Ascending aorta (tissue), 2 donors: ENCODE data around the gene GAK. TPM values are rescaled to one million over a fixed set of nuclear protein-coding genes. Genes with fewer than 3 reads are reported as not detected.

Experiments used
- DNase-seq, 2 donors: peaks; one replicate each; pipeline ENCODE4 v3.0.0-alpha.2; 2019; ENCODE audit warnings: low spot score in 2 of 2
- H3K27ac ChIP-seq, 2 donors: fragments of 200-600 bp; sonication (generic); one replicate each; pipeline ENCODE4 v1.5.1; 2016 to 2017; ENCODE audit warnings: mild to moderate bottlenecking in 1 of 2
- H3K27me3 ChIP-seq: fragments of 200-600 bp; sonication (generic); one replicate; pipeline ENCODE4 v1.5.1; 2017
- H3K36me3 ChIP-seq, 2 donors: fragments of 200-600 bp; sonication (generic); one replicate each; pipeline ENCODE4 v1.5.1; 2016
- H3K4me1 ChIP-seq, 2 donors: fragments of 200-600 bp; sonication (generic); one replicate each; pipeline ENCODE4 v1.5.1; 2016 to 2017; ENCODE audit warnings: mild to moderate bottlenecking in 1 of 2
- H3K4me3 ChIP-seq, 2 donors: fragments of 200-600 bp; sonication (generic); one replicate each; pipeline ENCODE4 v1.5.1; 2016 to 2017; ENCODE audit warnings: mild to moderate bottlenecking in 1 of 2
- H3K9me3 ChIP-seq, 2 donors: fragments of 200-600 bp; sonication (generic); one replicate each; pipeline ENCODE4 v1.5.1; 2016
- CTCF ChIP-seq, 3 experiments: fragments of 200-600 bp in 2 of 3; fragments of 450-650 bp in 1 of 3; sonication (generic) in 2 of 3; IDR thresholded peaks; one replicate each; pipeline ENCODE4 v1.5.1; 2016 to 2019; ENCODE audit warnings: antibody characterized with exemption in 3 of 3, mild to moderate bottlenecking in 1 of 3, moderate library complexity in 1 of 3
- intact Hi-C: fragments of 100-400 bp; cut with DNase I; formaldehyde crosslinking; loops from one replicate; pipeline ENCODE4 v1.15.1; 2023
- total RNA-seq: library from RNA; depleted of rRNA; stranded (reverse); fragments of >200 nt; gene quantifications from one replicate; pipeline ENCODE4 v1.1.0, GENCODE V29; 2016

Gene GAK
- total RNA-seq, 1 donor from 2014 or later = 87.3 TPM

DNA sequence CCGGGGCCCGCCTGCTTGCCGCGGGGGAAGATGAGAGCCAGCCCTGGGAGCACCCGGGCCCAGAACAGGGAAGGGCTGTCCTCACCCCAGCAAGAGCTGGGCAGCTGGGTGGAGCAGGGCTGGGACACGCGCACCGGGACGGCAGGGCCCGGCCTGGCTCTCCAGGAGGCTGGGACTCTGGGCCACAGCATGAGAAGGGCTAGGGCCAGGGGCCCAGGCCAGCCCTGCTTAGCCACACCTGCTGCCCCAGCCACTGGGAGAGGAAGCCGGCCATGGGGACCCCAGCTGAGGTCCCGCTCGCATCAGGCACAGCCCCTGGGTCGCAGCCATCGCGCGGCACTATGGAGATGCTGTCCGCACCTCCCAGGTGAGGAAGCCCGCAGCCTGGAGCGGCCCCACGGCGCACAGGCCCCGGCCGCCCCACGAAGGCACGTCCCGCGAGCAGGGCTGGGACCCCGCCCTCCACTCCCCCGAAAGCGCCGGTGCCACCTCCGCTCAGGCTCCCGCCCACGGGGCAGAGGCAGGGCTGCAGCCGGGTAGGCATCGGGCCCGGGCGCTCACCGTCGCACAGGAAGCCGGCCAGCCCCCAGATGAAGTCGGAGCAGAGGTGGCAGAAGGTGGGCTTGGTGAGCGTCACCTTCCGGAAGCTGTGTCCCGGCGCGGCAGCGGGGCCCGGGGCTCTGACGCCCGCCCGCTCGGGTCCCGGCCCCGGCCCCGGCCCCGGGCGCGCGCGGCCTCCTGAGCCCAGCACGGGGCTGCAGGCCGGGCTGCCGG lies 40.7 kb upstream of the GAK start:
- Histone ChIP-seq H3K36me3 (no peaks in the 10 kb centered on the region), H3K4me1 (peaks cover 9 to 16% of the 10 kb centered on the region in 2 donors), H3K27me3 (no peaks in the 10 kb centered on the region), H3K4me3 (peak overlapping the region; percentile 84 to 92), H3K27ac (no peak overlapping the region), H3K9me3 (no peaks in the 10 kb centered on the region)
- DNase-seq = no peak
- intact Hi-C loops = loop anchor here (1.0 kb wide), 3 partner anchors 36 to 192 kb away; partner anchors contain the start of genes GAK and TMEM175
- no peak for TF ChIP-seq CTCF (IDR thresholded peaks at IDR 0.05)

- Histone ChIP-seq H3K36me3 (no peaks in the 10 kb centered on the region), H3K4me1 (peaks cover 9 to 16% of the 10 kb centered on the region in 2 donors), H3K27ac (no peak overlapping the region), H3K4me3 (peak overlapping the region; percentile 84 to 92), H3K9me3 (no peaks in the 10 kb centered on the region), H3K27me3 (no peaks in the 10 kb centered on the region)
- intact Hi-C loops = no loop called here
- no peak for TF ChIP-seq CTCF (IDR thresholded peaks at IDR 0.05)
- DNase-seq = no peak
Measured at GRCh38 chr4:971666-972500, 39.8 kb upstream of the GAK start.

GRCh38 chr4:970854-971520 lies 38.9 kb upstream of the GAK start:
- peaks cover 9 to 16% of the 10 kb centered on the region in 2 donors for H3K4me1 ChIP-seq
- no peaks in the 10 kb centered on the region for H3K27me3 ChIP-seq
- DNase-seq = no peak
- H3K36me3 ChIP-seq = peaks cover 0 to 8% of the 10 kb centered on the region in 2 donors
- intact Hi-C loops = no loop called here
- H3K9me3 ChIP-seq = no peaks in the 10 kb centered on the region
- no peak overlapping the region for H3K27ac ChIP-seq
- no peak for TF ChIP-seq CTCF (IDR thresholded peaks at IDR 0.05)
- no peak overlapping the region for H3K4me3 ChIP-seq

DNA sequence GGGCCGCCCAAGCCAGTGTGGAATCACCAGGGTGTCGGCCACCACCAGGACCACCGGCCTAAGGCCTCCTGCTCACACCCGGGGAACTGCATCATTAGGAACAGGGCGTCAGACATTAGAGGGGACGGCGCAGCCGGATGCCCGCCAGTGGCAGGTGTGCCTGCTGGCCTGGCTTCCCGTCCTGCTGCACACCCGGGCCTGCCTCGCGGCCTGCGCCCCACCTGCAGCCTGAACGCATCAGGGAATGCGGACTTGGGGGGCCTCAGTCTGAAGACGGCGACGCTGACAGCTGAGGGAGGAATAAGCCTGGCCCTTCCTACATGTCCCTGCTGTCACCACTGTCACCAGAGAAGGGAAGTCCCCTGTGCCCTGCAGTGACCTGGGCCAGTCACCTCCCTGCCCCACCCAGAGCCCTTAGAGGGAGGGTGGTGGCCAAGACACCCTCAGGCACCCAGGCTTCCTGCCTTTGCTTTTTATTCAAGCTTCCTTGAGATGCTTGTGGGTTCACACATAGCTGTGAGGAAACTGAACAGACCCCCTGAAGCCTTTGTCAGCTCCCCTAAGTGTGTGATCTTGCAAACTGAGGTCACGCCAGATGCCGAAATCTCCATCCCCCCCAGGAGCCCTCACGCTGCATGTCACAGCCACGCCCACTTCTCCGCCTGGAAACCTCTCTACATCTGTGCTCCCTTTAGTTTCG lies 38.1 kb upstream of the GAK start:
- Histone ChIP-seq H3K9me3 (no peaks in the 10 kb centered on the region), H3K4me1 (peaks cover 9 to 16% of the 10 kb centered on the region in 2 donors), H3K27ac (no peak overlapping the region), H3K36me3 (peaks cover 2 to 16% of the 10 kb centered on the region in 2 donors), H3K4me3 (no peak overlapping the region), H3K27me3 (no peaks in the 10 kb centered on the region)
- DNase-seq = no peak
- no peak for TF ChIP-seq CTCF (IDR thresholded peaks at IDR 0.05)
- intact Hi-C loops = no loop called here
